GM12874 (cell line): ENCODE data around the gene DUS4L.

Experiments used
- TF ChIP-seq, protein P1 (sequence below): IDR thresholded peaks from 2 replicates; pipeline ENCODE4 v1.5.1; 2011; ENCODE audit warnings: low read depth, mild to moderate bottlenecking, control low read depth, low read length, moderate library complexity; ENCODE audit not compliant: insufficient read depth

DUS4L gene

DNA sequence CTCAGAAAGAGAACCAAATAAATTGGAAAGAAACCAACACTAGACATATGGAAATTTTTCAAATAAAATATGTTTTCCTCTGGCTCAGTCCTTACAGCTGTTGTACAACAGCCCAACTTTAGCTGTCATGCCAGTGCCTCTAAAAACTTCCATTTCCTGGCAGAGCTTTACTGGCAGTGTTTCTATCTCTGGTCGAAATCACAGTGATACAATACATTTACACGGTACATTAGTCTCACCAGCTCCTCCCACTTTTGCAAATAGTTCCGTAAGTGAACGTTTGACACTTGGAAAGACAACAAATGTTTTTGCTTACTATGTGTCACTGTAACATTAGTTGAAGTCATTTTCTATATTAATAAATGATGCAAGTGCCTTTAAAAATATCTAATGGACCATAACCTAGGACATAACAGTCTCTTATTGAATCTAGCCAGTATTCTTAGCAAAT is 46.1 kb downstream of the DUS4L start:
- TF ChIP-seq, protein P1, sequence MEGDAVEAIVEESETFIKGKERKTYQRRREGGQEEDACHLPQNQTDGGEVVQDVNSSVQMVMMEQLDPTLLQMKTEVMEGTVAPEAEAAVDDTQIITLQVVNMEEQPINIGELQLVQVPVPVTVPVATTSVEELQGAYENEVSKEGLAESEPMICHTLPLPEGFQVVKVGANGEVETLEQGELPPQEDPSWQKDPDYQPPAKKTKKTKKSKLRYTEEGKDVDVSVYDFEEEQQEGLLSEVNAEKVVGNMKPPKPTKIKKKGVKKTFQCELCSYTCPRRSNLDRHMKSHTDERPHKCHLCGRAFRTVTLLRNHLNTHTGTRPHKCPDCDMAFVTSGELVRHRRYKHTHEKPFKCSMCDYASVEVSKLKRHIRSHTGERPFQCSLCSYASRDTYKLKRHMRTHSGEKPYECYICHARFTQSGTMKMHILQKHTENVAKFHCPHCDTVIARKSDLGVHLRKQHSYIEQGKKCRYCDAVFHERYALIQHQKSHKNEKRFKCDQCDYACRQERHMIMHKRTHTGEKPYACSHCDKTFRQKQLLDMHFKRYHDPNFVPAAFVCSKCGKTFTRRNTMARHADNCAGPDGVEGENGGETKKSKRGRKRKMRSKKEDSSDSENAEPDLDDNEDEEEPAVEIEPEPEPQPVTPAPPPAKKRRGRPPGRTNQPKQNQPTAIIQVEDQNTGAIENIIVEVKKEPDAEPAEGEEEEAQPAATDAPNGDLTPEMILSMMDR = no peak

DNA sequence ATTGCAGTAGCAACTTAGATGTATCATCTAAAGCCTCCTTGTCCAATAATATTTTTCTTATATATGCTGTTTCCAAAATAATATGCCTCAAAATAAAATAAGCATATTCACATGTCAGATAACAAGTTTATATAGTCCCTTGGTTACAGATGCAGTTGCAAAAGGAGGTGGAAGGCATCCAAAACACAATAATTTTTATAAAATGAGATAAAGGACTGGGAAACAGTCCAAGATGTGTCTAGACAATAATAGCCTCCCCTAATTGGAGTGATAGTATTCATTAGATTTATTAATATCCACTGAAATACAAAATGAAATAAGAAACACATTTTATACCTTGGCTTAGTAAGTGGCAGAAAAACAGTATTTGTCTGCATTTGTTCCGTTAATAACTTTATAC is 46.6 kb downstream of the DUS4L start:
- TF ChIP-seq, protein P1 = no peak

DNA sequence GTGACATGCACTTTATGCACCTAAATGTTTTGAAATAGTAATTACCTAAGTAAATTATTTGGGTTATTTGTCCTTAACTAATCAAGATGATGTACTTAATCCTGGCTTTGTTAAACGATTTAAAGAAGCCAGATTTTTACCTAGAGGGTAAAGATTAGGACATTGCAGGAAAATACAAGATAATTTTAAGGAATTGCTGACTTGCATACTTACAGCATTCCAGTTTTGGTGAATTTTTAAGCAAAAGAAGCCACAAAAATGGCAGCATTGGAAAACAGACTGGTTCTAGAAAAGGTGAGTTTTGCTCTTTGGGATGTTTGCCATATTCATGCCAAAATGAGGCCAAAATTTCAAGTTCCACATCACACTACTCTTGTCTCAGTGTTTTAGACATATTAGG is 49.7 kb downstream of the DUS4L start:
- TF ChIP-seq, protein P1 = no peak

DNA sequence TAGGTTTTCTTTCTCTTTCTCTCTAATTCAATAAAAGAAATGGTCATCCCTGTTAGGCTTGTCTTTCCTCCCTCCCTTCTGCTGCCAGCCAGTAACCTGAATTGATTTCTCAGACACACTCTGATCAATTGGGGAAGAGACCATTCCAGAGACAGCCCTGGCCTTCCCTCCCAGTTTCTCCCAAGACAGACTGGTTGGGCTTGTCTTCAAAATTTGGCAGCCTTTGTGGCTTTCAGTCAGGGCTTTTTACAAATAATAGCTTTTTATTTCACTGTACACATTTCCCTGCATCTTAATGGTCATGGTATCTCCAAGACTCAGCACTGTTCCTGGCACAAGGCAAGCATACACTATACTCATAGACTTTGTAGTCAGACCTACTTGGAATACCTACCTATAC is 50.2 kb downstream of the DUS4L start:
- TF ChIP-seq, protein P1 = no peak

DNA sequence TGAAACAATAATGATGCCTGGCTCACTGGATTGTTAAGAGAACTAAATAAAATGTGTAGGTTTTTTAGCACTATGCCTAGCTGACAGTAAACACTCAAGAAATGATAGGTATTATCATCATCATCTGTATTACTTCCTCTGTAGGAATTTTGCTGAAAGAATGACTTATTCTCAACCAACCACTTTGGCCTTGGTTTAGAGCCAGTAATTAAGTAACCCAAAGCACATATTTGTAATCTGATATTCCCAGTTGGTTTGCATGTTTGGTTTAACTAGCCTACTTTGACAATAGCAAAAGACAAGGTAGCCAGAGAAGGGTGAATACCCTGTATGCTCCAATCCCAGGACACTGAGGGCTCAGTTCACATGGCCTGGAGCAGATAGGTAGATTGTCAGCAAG is 50.7 kb downstream of the DUS4L start:
- TF ChIP-seq, protein P1 = no peak

DNA sequence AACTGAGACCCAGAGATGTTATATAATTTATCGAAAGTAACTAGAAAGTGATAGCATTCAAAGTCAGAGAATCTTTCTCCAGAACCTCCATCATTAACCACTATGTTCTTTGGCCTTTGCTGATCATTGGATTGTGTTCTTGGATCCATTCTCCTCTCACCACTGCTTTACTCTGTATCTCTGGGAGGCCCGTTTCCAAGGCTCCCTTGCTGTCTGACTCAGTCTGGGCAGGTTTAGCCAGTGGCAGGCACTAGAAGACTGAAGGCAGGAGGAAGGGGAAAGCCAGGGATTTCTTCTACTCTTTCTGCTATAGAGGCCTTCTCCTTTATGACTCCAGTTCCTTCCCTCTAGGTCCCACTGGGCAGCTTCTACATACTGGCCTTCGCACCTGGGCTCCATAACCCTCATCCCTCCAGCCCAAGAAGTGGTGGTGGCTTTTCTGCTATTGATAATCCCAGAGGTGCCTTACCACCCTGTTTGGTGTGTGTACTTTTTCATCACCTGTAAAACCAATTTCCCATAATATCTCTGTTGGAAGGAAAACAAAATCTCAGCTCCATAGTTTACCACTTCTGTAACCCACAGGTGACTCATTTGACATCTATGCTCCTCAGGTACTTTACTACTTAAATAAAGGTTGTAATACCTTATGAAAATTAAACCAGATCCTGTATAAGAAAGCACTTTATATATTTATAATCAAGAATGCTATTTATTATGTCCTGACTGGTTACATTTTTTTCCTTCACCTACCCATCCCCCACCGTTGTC is 52.3 kb downstream of the DUS4L start:
- TF ChIP-seq, protein P1 = no peak

DNA sequence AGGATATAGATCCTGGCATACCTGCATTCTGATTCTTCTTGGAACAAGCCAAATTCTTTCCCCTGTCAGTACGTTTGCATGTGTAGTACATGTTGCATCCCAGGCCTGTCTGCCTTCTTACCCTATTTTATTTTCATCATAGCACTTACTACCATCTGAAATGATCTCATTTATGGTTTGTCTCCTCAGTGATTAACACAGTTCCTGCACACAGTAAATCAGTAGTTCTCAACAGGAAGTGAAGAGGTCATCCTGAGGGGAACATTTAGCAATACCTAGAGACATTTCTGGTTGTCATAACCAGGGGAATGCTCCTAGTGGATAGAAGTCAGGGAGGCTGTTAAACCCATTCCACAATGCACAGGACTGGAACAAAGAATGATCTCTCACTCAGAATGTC is 58.7 kb downstream of the DUS4L start:
- TF ChIP-seq, protein P1 = no peak
